Activated CD8-positive, alpha-beta memory T cell treated with anti-CD3 and anti-CD28 coated beads for 24 hours (primary cell): ENCODE results near the gene RADIL.

Experiments used
- DNase-seq: peaks from one replicate; pipeline ENCODE4 v3.0.0-alpha.2; 2020

The RADIL gene

DNA sequence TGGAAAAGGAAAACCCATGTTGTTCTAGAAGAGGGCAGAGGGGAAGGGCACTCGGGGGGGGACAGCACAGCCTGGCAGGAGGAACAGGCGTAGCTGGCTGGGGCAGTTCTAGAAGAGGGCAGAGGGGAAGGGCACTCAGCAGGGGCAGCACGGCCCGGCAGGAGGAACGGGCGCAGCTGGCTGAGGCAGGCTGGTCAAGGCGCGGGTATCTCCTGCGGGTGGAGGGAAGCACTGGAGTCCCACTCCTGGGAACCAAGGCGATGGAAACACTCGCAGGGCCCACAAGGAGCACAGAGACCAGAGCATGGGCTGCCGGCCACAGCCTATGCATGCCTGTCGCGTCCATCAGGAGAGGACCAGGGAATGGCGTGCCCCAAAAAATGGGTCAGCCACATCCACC lies 58.4 kb downstream of the RADIL start:
- DNase-seq: no peak

DNA sequence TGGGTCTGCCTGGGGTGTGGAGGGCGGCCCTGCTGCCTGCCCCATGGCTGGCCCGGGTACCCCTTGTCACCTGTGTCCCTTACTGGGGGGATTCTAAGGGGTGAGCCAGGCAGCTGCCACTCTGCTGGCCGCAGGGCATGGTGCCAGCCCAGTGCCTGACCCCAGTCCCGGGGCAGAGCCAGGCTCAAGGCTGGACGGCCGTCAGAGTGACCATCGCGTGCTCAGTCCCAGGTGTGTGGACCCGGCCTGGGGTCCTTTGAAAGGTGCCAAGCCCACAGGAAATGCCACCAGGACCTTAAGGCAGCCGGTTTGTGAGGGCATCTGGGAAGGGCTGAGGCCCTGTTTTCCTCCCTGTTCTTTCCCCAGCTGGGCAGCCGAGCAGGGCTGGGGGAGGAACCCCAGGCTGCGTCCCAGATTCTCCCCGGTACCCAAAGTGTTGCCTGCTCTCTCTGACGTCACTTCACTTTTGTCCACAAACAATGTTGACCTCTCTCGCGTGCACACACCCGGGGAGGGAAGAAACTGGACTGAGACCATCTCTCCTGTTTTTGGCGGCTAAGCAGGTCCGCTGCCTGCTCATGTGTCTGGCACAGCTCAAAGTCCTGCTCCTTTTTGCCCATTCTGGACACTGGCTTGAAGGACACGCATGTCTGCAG lies 59.3 kb downstream of the RADIL start:
- DNase-seq: no peak

DNA sequence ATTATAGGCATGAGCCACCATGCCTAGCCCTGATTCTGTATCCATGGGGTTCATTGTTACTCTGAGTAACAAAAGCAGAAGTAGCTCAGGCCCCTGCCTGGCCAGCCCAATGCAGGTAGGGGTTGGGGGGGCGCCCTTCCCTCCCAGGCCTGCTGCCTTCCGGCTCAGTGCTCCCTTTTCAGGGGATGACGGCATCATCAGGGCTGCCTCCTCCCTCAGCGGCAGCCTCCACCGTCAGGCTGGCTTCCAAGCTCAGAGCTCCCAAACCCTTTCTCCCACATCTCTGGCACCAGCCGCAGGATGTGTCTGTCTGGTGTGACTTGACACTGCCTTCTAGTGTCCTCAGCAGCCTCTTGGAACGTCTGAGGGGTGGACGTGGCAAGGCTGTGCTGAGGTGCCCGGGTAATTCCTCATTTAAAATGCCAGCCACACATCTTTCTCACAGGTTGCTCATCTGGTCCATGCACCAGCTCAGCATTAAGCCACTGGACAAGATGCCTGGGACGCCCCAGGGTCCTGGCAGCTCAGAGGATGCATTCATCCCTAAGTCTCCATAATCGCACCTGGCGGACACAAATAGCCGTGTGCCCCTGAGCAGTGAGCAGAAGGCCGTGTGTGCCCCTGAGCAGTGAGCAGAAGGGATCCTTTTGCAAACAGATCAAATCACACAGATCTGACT lies 59.9 kb downstream of the RADIL start:
- no peak for DNase-seq

DNA sequence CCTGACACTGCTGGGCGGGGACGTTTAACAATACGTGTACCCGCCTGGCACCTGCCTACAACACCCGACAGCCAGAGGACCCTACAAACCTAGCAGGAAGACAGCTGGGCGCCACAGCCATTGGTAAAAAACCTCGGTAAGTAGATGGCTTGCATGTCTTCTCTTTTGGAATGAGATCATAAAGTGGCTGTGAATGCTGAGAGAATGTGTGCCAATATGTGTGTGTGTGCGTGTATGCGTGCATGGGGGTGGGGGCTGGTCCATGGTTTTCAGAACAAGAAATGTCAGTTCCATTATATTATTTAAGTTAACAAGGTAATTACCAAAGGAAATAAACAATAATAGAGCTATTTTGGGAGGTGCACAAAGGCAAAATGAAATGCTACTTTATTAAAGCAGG lies 60.8 kb downstream of the RADIL start:
- no peak for DNase-seq

DNA sequence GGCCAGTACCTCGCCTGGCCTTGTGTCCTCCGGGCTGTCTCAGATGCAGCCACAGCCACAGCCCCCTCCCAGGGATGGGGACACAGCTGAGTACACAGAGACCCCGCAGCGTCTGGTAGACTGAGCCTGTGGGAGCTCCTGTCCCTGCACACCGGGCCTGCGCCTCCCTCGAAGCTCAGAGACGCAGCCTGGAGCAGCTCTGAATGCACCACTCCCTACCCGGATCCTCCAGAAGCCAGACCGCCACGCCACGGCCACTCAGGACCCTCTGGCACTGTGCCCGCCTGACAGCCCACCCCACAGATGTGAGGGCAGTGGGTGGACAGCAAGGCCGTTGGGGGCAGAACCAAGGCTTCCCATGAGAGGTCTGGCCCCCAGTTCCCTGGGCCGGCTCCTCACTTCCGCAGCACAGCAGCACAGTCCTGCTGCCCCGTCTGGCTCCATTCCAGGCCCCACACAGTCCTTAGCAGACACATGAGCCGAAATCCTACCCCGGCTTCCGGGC lies 62.5 kb downstream of the RADIL start:
- no peak for DNase-seq

DNA sequence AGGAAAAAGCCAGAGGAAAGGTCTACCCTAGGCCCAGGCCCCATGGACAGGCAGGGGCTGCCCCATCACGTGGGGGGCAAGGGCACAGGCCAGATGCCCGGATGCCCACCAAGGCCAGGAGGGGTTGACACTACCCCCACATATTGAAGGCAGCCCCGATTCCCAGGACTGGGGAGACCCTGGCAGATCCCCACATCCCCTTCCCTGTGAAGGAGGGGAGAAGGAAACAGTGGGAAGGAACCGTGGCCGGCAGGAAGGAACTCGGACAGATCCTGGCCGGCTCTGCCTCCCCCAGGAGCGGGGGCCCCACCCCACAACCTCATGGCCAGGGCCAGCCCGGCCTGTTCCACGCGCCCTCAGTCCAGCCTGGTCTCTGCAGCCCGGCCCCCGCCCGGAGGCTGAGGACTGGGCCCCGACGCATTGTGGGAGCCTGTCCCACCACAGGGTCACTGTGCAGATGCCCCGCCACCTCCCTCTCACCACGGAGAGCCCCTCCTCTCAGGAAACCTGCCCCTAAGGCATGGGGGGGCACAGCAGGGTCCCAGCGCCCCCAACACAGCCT lies 63.0 kb downstream of the RADIL start:
- no peak for DNase-seq

DNA sequence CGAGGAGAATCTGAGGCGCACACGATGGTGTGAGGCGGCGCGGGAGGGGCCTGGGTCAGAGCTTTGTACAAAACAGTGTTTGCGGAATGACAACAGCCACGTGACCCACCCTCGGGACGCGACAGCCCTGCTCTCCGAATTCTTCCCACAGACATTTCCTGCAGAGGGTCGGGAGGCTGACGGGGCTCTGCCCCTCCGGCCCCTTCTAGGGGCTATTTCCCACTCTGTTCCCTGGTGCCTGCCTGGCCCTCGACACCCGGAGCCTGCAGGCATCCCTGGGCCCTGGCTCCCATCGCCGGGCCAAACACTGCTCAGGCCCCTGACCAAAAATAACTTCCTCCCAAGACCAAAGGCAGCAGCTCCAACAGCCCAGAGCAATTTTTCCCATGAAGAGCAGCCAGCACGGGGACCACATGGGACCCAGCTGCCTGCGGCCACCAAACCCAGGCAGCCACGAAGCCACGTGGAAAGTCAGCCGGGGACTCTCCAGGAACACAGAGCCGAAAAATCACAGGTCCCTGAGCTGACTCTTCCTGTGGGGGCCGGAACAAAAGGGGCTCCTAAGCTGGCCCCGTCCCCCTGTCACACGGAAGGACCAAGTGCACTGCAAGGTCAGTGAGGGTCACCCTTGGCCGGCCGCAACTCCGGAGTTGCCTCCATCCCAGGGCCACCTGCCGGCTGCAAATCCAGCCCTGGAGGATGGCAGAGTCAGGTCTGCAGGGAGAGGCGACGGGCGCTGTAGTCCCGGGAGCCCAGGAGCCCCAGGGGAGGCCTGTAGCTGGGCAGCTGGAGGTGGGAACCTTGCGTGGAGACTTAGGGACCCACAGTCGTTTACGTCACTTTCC lies 63.7 kb downstream of the RADIL start:
- no peak for DNase-seq

DNA sequence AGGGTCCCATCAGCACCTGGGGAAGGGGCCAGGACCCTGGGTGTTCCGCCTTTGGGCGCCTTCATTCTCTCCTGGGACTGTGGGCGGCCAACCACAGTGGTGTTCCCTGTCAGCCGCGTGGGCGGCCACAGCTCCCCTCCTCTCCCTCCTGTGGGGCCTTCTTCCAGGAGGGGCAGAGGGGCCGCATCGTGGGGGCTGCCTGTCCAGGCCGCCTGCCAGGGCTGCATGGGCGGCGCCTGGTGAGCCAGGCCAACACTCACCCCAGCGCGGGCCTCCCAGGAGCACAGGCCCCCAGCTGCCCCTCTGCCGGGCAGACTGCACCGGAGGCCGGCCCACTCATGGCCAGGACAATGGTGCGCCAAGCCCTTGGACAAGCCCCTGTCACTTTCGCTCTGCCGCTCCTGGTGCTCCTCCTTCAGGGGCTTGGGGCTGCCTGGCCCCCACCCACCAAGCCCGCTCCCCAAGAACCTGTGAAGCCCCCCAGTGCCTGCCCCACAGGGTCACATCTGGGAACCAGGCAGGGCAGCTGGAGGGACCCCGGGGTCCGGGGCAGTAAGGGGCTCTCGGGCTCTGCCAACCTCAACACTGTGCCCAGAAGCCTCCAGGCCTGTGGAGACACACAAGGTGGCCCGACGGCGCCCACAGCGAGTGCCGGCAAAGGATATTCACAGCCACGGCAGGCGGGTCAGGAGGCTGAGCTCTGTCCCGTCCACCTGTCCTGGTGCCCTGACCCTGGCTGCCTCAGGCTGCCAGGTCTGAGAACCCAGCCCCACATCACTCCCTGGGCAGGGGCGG lies 65.3 kb downstream of the RADIL start:
- DNase-seq: no peak

DNA sequence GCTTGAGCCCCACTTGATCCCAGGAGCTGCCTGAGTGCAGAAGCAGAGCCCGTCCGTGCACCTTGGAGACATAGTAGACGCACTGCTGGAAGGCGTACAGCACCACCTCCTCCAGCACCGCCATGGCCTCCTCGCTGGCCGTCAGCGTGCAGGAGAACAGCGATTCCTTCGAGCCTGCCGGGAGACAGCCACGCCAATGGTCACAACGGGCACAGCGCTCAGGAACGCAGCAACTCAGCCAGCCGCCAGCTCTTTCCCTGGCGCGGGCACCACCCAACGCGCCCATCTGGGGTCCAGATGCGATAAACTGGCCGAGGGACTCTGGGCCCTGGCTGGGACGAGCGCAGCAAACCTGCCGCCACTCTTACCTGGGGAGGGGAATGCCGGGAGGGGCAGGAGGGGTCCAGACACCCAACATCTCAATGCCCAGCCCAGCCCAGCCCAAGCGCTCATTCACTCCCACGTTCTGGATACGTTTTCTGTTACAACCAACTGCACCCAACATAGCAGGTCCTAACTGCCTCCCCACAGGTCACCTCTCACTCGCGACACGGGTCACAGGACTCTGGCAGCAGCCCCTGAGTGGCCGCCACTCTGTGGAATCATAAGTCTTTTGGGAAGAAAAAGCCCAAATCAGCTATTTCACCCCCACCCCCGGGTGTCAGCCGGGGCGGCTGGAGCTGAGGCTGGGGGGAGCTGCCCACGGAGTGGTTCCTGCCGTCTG lies 66.2 kb downstream of the RADIL start:
- no peak for DNase-seq

DNA sequence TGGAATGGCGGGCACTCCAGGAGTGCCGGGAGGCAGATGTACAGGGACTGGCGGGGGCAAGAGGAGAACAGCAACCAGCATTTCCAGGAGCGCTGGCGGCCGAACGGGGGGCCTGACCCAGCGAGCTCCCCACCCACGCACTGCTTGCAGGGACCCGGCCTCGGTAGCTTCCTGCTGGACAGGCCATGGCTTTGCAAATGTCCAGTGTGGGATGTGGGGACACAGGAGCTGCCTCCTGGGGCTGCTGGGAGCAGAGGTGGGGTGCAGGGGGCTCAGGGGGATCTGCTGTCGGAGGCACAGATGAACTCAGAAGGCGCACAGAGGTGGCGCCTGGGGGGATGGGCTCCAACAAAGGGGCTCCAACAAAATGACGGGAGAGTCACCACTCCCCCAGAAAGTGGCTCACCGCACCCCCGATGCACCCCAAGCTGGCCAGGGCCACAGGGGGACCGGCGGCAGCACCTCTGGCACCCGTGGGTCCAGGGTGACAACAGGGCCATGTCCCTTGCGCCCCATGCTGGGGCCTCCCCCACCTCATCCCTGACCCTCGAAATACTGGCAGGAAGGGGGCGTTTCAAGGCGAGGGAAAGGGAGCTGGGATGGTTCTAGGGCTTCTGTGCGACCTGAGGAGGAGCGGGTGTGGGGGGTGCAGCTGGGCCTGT lies 67.0 kb downstream of the RADIL start:
- DNase-seq: no peak

DNA sequence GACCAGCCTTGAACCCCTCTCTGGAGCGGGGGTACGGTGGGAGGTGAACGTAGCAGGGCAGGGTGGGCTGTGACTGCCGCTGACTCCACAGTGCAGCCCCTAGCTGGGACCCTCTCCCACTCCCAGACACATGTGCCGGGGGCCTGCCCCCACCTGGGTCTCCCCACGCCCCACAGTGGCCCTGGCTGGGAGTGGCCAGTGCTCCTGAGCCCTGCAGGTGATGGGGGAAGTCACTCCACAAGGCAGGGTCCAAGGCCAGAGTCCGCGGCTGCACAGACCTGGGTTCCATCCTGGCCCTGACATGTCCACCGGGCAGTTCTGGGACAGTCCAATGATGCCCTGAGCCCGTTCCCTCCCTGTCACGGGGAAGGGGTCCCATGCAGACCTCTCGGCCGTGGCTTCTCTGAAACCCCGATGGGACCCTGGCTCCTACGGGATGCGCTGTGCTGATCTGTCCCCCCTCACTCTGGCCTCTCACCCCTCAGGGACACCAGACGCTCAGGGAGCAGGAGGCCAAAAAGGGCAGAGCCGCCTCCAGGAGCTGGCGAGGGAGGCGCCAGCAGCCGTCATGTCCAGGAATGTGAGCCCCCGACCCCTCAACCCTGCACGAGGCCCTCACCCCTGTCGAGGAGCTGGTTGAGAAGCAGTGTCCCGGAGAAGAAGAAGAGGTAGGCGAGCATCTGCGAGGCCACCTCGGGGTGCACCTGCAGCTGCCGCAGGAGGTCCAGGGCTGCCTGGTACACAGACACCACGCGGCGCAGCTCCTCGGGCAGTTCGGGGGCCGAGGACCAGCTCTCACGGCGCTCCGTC lies 67.7 kb downstream of the RADIL start:
- no peak for DNase-seq

DNA sequence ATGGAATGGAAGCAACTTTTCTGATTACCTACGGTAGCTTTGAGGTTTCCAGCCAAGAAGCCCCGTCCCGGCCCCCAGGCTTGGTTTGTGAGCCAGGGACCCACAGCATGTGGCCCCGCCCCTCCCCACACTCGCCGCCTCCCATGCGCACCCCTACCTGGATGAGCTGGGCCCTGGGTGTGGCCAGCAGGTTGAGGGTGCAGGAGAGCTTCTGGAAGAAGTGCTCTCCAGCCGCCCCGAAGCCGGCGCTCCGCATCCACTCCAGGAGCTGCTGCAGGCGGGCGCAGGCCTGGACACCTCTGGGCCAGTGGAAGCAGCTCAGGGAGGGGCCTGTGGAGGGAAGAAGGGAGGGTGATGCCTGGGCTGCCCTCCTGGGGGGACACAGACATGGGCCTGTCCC lies 68.4 kb downstream of the RADIL start:
- no peak for DNase-seq

DNA sequence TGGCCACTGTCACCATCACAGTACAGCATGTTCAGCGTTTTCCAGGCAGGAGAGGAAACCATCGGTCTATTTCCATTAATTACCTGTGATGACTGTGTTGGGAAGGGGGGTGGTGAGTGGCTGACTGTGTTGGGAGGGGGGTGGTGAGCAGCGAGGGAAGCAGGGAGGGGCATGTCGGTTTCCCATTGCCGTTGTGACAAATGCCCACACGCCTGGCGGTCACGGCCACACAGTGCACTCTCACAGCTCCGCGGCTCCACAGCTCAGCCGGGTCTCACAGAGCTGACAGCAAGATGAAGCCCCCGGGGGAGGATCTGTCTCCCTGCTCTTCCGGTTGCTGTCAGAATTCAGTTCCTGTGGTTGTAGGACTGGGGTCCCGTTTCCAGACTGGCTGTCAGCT lies 69.1 kb downstream of the RADIL start:
- DNase-seq: no peak

DNA sequence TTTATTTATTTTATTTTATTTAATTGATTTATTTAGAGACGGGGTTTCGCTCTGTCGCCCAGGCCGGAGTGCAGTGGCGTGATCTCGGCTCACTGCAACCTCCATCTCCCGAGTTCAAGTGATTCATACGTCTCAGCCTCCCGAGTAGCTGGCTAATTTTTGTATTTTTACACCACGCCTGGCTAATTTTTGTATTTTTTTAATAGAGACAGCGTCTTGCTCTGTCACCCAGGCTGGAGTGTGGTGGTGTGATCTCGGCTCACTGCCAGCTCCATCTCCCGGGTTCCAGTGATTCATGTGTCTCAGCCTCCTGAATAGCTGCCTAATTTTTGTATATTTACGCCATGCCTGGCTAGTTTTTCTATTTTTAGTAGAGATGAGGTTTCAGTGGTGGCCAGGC lies 73.8 kb downstream of the RADIL start:
- DNase-seq: no peak

DNA sequence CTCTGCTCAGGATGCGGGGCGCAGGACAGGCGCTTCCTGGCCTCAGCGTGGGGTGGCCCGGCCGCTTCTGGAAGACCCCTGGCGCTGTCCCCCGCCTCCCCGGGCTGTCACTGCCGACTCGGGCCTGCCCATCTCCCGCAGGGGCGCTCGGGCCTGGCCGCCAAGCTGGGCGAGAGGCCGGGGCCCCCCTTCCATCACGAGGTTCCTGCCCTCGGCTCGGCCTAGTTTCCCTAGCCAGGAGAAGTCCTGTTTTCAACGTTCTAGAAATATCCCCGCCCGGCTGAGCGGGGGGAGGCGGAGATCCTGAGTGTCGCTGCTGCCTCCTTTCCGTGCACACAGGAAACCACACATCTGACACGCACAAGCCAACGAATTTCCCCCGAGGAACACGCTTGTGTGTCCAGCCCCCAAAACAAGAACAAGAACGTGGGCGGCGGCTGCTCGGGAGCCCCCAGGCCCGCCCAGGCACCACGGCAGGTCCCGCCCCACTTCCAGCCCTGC lies 74.4 kb downstream of the RADIL start:
- DNase-seq: peak; percentile 74

DNA sequence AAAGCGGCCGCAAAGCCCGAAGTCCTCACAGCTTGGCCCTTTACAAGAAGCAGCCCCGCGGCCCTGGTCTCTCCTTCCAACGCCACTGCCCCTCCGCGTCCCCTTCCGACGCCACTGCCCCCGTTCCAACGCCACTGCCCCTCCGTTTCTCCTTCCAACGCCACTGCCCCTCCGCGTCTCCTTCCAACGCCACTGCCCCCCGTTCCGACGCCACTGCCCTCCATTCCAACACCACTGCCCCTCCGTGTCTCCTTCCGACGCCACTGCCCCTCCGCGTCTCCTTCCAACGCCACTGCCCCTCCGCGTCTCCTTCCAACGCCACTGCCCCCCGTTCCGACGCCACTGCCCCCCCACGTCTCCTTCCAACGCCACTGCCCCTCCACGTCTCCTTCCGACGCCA lies 75.0 kb downstream of the RADIL start:
- DNase-seq: no peak

DNA sequence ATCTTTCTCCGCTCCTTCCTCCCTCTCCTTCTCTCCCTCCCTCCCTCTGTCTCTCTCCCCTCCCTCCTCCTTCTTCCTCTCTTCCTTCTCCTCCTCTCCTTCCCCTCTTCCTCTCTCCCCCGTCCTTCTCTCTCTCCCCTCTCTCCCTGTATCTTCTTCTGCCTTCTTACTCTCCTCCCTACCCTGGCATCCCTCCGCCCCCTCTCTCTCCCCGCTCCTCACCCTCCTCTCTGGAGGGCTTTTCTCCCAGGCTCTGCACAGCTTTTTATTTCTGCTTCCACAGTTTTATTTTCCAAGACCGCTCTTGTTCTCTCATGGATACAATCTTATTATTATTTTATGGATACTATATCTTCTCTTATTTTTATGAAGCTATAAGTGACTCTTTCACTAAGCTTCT lies 75.5 kb downstream of the RADIL start:
- no peak for DNase-seq

DNA sequence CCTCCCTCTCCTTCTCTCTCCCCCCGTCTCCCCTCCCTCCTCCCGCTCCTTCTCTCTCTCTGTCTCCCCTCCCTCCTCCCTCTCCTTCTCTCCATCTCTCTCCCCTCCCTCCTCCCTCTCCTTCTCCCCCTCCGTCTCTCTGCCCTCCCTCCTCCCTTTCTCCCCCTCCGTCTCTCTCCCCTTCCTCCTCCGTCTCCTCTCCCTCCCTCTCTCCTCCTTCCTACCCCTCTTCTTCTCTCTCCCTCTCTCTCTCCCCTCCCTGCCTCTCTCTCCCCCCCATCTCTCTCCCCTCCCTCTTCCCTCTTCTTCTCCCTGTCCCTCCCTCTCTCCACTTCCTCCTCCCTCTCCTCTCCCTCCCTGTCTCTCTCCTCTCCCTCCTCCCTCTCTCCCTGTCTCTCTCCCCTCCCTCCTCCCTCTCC lies 75.9 kb downstream of the RADIL start:
- DNase-seq: no peak

DNA sequence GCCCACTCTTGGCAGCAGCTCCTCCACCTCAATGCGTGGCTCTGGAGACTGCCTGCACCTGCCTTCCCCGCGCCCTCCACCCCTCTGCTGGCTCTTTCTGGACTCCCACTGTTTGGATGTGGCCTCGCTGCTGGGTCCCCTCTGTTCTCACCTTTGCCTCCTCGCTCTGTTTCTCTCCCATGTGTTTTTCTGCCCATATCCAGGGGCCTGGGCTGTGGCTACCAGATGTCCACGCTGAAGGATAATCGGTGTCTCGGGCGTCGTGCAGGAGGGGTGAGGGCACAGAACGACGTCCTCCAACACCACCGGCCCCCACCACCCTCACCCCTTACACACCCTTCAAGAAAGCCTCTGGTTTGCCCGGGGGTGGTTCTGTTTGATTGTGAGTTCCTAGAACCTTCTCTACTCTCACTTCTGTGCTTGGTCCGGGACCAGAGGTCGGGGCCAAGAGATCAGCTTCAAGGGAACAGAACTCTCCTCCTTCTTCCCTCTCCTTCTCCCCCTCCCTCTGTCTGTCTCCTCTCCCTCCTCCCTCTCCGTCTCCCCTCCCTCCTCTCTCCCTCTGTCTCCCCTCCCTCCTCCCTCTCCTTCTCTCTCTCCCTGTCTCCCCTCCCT lies 76.4 kb downstream of the RADIL start:
- DNase-seq: no peak

DNA sequence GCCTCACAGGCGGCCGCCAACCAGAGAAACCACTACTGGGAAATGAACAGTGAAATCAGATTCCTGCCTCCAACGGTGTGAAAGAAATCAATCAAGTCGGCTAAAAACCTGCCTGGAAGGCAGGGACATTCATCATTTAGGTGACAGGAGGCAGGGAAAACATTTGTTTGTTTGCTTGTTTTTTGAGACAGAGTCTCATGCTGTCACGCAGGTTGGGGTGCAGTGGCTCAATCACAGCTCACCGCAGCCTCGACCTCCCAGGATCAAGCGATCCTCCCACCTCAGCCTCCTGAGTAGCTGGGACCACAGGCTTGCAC lies 77.6 kb downstream of the RADIL start:
- DNase-seq: no peak
